ELF-1 (cell line): ENCODE measurements around the gene LTBP2.

Experiments used
- DNase-seq: peaks from one replicate; pipeline ENCODE4 v3.0.0-alpha.2; 2016; ENCODE audit warnings: low read depth, low spot score

The LTBP2 gene

DNA sequence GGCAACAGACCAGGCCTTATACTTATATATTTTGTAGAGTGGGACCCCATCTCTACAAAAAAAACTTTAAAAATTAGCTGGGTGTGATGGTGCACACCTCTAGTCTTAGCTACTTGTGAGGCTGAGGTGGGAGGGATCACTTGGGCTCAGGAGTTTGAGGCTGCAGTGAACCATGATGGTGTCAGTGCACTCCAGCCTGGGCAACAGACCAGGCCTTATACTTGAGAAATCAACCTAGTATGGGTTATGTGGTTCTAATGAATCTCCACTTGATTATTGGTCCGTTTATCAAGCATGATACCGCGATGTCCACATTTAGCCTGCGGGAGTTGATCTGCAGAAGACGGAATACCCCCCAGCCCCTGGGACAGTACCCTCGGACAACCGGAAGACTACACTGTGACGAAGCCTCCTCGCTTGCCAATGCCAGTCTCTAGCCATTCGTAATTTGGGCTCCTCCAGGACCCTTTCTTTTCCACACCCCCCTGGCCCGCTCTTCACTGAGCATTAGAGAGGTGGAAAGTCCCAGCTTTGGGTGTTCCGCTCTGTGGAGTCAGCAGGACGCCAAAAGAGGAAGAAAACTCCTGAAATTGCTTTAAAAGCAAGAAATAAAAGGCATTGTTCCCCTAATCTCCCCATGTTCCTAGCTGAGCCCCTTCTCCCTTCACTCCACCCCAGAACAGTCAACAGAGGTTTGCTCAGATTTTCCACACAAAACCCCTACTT is 19.4 kb downstream of the LTBP2 start:
- DNase-seq, result no peak

- DNase-seq, result no peak
Measured at GRCh38 chr14:74591899-74592298, 20.1 kb downstream of the LTBP2 start.

GRCh38 chr14:74591394-74591793 is 20.6 kb downstream of the LTBP2 start:
- no peak for DNase-seq

DNA sequence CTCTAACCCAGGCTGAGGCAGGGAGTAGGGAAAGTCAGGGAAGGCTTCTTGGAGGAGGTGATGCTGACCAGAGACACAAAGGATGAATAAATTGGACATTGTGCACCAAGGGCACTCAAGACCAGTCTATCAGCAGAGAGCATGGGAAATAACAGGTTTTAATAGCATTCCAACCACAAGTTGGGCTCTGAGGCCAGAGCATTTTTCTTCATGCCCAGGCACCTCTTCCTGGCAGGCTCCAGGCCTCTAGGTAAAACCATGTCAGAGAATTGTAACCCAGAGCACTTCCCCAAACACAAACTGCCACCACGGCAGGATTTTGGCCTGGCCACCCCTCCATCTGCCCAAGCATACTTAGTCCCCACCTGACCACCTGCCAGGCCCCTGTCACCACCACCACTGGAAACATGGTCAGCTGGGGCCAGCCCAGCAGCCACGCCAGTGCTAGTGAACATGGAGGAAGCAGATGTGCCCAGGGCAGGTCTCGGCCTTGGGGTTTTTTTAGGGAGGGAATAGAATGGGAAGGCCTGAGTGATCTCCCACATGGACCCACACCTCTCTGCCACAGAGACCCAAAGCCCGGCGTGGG is 22.7 kb downstream of the LTBP2 start:
- DNase-seq, result no peak

DNA sequence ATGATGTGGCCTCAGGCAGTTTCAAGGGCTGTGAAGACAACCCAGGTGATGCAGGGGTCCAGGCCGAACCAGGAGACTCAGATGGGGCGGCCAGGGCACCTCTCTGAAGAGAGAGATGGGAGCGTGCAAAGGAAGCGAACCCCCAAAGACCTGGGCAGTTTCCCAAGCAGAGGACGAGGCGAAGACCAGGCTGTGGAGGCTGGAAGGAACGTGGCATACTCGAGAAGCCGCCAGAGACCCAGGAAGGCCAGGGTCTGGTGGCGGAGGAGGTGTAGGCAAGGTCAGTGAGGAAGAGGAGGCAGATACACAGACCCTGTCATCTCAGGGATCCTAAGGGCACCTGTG is 24.7 kb downstream of the LTBP2 start:
- DNase-seq, result no peak

DNA sequence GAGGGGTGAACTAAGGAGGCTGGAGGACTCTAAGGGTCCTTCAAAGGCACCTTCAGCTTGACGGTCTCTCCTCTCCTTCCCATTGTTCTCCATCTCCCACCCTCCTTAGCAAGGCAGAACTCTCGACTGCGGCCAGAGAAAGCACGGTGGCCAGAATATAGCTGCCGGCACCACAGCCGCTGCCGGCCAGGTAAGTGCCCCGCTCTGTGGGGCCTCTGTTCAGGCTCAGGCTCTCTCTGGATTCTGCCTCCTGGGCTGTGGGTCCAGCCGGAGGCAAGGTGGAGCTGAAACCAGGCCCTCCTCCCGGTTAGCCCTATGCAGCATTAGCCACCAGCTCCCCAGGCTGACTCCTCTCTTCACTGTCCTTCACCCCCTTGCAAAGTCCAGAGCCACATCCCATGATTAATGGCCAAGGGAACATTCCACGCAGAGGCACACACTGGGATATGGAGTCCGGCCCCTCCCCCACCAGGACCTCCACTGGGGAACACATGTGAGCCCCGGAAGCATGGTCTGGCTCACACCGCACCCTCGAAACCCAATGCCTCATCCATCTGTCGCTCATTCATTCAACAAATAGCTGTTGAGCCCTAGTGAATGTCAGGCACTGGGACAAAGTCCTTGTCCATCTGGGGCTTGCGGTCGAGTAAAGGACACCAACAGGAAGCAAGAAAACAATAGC is 25.2 kb downstream of the LTBP2 start:
- no peak for DNase-seq

DNA sequence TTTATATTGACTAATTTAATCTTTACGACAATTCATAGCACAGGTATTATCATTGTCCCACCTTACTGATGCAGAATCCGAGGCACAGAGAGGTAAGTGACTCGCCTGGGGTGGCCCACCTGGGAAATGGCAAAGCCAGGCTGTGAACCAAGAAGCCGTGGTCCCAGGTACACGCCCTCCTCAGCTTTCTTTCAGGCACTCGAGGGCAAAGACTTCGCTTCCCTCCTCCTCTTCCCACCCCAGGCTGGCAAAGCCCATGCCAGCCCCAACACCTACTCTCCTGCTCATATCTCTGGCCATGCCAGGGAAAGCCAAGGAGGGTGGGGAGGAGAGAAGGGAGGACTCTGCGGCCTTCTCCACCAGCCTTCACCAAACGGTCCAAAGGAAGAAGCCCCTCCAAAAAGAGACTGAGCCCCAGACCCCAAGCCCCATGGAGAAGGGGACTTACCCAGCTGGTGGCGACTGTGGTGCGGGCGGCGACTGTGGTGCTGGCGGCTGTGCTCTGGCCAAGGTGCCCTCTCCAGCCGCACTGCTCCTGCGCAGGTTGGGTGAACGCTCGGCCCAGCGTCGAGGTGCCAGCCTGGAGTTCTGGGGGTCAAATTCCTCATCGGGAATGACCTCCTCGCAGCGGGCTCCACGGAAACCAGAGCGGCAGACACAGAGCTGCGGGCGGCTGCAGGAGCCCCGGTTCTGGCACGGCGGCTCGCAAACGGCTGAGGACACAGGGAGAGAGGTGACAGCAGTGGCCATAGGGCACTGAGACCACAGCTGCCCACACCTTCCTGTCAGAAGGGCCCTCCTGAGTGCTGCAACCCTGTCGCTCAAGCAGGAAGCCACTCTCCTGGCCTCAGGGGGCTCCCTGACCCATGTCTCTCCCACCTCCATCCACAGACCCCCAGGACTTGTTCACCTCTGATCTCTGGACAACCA is 26.4 kb downstream of the LTBP2 start:
- no peak for DNase-seq

- no peak for DNase-seq
Measured at GRCh38 chr14:74584951-74585350, 27.1 kb downstream of the LTBP2 start.

- DNase-seq, result peak; percentile 41
Measured at GRCh38 chr14:74583689-74584434, 28.2 kb downstream of the LTBP2 start.

GRCh38 chr14:74582910-74583581 is 29.0 kb downstream of the LTBP2 start:
- no peak for DNase-seq

- DNase-seq, result no peak
Measured at GRCh38 chr14:74580275-74580672, 31.8 kb downstream of the LTBP2 start.

DNA sequence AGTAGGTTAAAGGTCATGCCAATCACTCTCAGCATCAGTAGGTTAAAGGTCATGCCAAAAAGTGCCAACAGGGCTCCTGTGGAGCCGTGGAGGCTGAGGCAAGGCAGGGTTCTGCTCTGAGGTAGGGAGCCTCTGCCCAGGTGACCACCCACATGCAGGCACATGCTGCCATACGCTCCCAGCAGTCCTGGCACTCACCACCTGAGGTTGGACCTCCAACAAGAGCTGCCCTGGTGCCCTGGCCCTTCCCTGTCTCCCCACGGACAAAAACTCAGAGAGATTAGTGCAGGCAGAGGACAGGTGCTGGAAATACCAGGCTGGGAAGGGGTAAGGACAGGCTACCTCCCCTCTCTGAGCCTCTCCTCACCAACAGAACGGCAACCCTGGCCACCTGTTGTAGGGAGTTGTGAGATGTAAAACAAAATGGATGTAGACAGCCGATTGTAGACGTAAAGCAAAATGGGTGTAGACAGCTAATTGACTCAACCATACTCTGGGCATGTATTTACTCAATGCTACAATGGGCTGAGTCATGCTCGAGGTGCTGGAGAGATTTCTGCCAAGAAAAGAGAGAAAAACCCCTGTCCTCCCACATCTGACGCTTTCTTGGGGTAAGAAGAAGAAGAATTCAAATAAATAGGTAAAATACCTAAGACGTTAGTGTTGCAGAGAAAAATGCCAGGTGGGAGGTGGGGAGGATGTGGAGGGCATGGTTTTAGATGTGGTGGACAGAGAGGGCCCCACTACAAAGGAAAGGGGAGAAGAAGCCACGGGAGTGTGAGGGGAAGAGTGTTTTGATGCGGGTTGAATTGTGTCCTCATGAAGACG is 32.4 kb downstream of the LTBP2 start:
- no peak for DNase-seq

GRCh38 chr14:74578479-74578878 is 33.6 kb downstream of the LTBP2 start:
- DNase-seq, result no peak

DNA sequence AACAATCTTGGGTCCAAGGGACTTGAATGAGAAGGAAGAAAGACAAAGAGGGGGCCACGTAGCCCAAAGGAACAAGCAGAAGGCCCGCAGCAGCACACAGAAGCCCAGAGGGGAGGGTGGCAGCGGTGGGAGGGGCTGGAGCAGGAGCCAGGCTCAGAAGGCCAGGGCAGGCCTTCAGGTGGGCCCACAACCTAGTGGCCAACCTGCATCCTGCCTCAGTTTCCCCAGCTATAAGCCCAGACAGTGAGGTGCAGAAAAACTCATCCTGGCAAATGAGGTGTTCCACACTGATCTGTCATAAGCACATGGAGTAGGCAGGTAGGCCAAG is 34.1 kb downstream of the LTBP2 start:
- no peak for DNase-seq

- no peak for DNase-seq
Measured at GRCh38 chr14:74577247-74577947, 34.6 kb downstream of the LTBP2 start.

DNA sequence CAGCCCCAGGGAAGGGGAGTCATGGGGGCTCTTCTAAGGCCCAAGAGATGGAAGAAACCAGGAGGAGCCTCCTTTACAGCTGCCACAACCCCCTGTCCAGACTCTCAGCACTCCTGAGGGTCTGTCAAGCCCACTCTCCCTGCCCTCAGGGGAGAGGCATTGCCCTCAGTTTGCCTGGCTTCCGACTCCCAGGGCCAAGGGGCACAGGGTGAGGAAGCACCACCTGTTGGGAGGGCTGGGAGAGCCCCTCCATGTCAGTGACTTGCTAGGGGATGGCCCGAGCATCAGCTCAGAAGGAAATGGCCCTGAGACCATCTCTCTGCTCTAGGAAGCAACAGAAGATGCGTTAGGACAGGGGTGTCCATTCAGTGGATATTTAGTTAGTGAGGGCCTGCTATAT is 36.1 kb downstream of the LTBP2 start:
- no peak for DNase-seq

GRCh38 chr14:74575507-74575906 is 36.5 kb downstream of the LTBP2 start:
- no peak for DNase-seq

- no peak for DNase-seq
Measured at GRCh38 chr14:74574706-74575105, 37.3 kb downstream of the LTBP2 start.

DNA sequence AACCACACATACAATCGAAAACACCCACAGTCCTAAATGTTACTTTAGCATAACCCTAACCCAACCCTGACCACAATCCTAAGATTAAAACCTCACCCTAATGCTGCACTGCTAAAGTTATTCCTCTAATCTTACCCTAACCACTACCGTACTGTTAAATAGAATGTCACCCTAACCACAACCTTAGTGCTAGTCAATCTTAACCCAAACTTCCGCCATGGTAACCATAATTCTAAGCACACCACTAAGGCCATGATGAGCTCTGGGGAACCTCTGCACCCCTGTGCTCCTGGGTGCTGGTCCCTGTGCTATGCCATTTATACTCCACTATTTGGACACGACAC is 38.0 kb downstream of the LTBP2 start:
- no peak for DNase-seq
